ENCODE measurements around the gene ARL15.

- no peak for TF ChIP-seq CTCF (conservative IDR thresholded peaks at IDR 0.05; ENCODE audit: low read depth, low read length)
- no peak for TF ChIP-seq EZH2 (IDR thresholded peaks at IDR 0.05; ENCODE audit: borderline replicate concordance, low read depth, low read length, poor library complexity, severe bottlenecking)
These were observed 14.9 kb upstream of the ARL15 start for GRCh38 chr5:54325272-54325609.
